PFSK-1 (cell line): Measurements from ENCODE around the gene CDKL5.

Experiments used
- POLR2AphosphoS5 ChIP-seq: IDR thresholded peaks from 2 replicates; pipeline ENCODE4 v1.6.1; 2012; ENCODE audit warnings: low read depth, mild to moderate bottlenecking, control low read depth, low read length, moderate library complexity
- REST ChIP-seq, 2 experiments: IDR thresholded peaks; 2 replicates each; pipeline versions ENCODE4 v1.6.1 to v1.8.0; 2011 to 2012; ENCODE audit warnings: low read depth in 2 of 2, low read length in 2 of 2, control low read depth in 1 of 2, inconsistent platforms in 1 of 2, mild to moderate bottlenecking in 1 of 2, moderate library complexity in 1 of 2; ENCODE audit not compliant: insufficient read depth in 1 of 2
- TAF1 ChIP-seq: IDR thresholded peaks from 2 replicates; pipeline ENCODE4 v1.6.1; 2012; ENCODE audit warnings: low read length, control low read depth, borderline replicate concordance; ENCODE audit not compliant: insufficient read depth

GRCh38 chrX:18649498-18649951 lies 224.1 kb downstream of the CDKL5 start:
- TF ChIP-seq POLR2AphosphoS5 (no peak), REST (IDR thresholded peaks at IDR 0.05; ENCODE audit: insufficient read depth in 1 of 2, low read depth in 2 of 2, low read length in 2 of 2) (no peak), TAF1 (no peak)
